ENCODE data around the gene CTNNA3. TPM values are rescaled to one million over a fixed set of nuclear protein-coding genes. Genes with fewer than 3 reads are reported as not detected.
"Not testable (repeated sequence)": the region's sequence is repeated elsewhere in the genome, so short reads cannot be mapped to it uniquely, and the experiment has no call there.

CTNNA3 gene
- total and polyA plus RNA-seq, 7 donors, result 0.85 to 66.2 (median 28.1) TPM

DNA sequence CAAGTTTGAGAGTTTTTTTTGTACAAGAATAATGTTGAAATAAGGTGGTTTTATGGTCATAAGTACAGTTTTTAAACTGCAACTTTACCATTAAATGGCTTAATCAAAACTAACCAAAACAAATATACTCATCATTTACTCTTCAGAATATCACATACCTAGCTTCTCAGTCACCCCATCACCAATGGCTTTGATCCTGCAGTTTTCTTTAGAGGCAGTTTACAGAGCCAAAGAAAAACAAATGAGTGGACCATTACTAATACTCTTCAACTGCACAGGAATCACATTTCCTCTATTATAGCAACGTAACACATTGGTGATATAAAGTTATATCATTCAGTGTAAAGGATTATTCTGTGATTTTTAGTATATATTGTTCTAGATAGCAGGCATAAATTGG, 1346.3 kb downstream of the CTNNA3 start:
- intact Hi-C loops (cut with DNase I), result no loop called here
- Histone ChIP-seq H3K27me3 (ENCODE audit: insufficient read depth in 3 of 3, low read length in 2 of 3) (no peaks in the 10 kb centered on the region), H3K36me3 (ENCODE audit: insufficient read depth in 1 of 2, low read depth in 1 of 2) (no peaks in the 10 kb centered on the region), H3K9me3 (no peaks in the 10 kb centered on the region), H3K4me1 (no peaks in the 10 kb centered on the region), H3K27ac (no peak overlapping the region), H3K4me3 (no peak overlapping the region)
- DNase-seq (no peak), ATAC-seq (no peak)
- TF ChIP-seq, protein P1, sequence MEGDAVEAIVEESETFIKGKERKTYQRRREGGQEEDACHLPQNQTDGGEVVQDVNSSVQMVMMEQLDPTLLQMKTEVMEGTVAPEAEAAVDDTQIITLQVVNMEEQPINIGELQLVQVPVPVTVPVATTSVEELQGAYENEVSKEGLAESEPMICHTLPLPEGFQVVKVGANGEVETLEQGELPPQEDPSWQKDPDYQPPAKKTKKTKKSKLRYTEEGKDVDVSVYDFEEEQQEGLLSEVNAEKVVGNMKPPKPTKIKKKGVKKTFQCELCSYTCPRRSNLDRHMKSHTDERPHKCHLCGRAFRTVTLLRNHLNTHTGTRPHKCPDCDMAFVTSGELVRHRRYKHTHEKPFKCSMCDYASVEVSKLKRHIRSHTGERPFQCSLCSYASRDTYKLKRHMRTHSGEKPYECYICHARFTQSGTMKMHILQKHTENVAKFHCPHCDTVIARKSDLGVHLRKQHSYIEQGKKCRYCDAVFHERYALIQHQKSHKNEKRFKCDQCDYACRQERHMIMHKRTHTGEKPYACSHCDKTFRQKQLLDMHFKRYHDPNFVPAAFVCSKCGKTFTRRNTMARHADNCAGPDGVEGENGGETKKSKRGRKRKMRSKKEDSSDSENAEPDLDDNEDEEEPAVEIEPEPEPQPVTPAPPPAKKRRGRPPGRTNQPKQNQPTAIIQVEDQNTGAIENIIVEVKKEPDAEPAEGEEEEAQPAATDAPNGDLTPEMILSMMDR (IDR thresholded peaks at IDR 0.05), result no peak
- 65 to 78% (median 77%) methylated on average over 1 of the region's 1 CpG for WGBS, 3 donors

DNA sequence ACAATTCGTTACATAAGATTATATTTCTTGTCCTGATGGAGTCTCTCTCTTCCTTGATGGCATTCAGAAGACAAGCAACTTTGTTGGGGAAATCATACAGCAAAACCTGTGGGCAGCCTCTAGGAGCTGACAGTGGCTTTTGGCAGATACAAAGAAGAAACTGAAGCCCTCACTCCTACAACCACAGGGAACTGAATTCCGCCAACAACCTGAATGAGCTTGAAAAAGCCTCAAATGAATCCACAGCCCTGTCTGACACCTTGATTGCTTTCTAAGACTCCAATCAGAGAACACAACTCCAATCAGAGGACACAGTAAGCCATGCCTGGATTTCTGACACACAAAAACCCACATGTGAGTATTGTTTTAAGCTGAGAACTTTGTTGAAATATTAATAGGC, 1346.9 kb downstream of the CTNNA3 start:
- Histone ChIP-seq H3K9me3 (no peaks in the 10 kb centered on the region), H3K27me3 (ENCODE audit: insufficient read depth in 3 of 3, low read length in 2 of 3) (no peaks in the 10 kb centered on the region), H3K4me1 (no peaks in the 10 kb centered on the region), H3K36me3 (ENCODE audit: insufficient read depth in 1 of 2, low read depth in 1 of 2) (no peaks in the 10 kb centered on the region), H3K27ac (no peak overlapping the region), H3K4me3 (no peak overlapping the region)
- WGBS, 3 donors, result 81 to 86% (median 85%) methylated on average over 2 of the region's 2 CpGs
- DNase-seq (no peak), ATAC-seq (no peak)
- intact Hi-C loops (cut with DNase I), result no loop called here
- TF ChIP-seq, protein P1 (IDR thresholded peaks at IDR 0.05), result no peak

DNA sequence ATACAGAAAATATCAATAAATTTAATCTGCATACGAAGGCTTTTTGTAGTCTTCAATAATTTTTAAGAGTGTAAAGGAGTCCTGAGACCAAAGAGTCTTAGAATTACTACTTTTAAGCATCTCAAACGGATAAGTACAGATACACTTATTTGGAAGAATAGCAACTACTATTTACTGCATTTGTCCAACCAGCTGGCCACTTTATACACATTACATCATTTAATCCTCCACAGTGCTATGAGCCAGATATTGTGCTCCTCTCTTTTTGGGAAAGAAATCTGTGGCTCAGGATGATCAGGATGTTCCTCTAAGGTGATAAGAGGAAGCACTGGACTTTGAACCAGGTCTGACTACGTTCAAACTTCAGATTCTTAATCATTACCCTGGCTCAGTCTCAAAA, 1358.8 kb downstream of the CTNNA3 start:
- Histone ChIP-seq H3K27ac (no peak overlapping the region), H3K4me3 (no peak overlapping the region), H3K9me3 (no peaks in the 10 kb centered on the region), H3K36me3 (ENCODE audit: insufficient read depth in 1 of 2, low read depth in 1 of 2) (no peaks in the 10 kb centered on the region), H3K27me3 (ENCODE audit: insufficient read depth in 3 of 3, low read length in 2 of 3) (no peaks in the 10 kb centered on the region), H3K4me1 (no peaks in the 10 kb centered on the region)
- no peak for ATAC-seq
- intact Hi-C loops (cut with DNase I), result no loop called here
- 46 to 51% (median 49%) methylated on average over 3 of the region's 3 CpGs for WGBS, 3 donors
- no peak for DNase-seq
- TF ChIP-seq, protein P1 (IDR thresholded peaks at IDR 0.05), result no peak

DNA sequence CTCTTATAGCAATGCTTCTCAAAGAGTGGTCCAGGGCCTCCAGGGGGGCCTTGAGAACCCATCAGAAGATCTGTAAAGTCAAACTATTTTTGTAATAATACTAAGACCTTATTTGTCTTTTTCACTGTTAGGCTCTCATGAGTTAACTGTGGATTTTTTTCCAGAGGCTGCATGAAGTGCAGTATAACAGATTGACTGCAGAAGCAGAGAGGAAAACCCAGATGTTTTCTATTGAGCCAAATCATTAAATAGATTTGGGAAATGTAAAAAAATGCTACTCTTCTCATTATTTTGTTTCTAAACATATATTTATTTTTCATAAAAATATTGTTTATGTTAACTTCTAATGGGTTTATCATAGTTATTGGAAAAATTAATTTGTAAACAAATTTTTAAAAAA, 1359.2 kb downstream of the CTNNA3 start:
- TF ChIP-seq, protein P1 (IDR thresholded peaks at IDR 0.05), result no peak
- ATAC-seq (no peak), DNase-seq (no peak)
- no peaks in the 10 kb centered on the region for H3K27me3 ChIP-seq (ENCODE audit: insufficient read depth in 3 of 3, low read length in 2 of 3)
- no peaks in the 10 kb centered on the region for H3K36me3 ChIP-seq (ENCODE audit: insufficient read depth in 1 of 2, low read depth in 1 of 2)
- H3K9me3 ChIP-seq, result no peaks in the 10 kb centered on the region
- no peak overlapping the region for H3K27ac ChIP-seq
- intact Hi-C loops (cut with DNase I), result no loop called here
- H3K4me3 ChIP-seq, result no peak overlapping the region
- no peaks in the 10 kb centered on the region for H3K4me1 ChIP-seq

DNA sequence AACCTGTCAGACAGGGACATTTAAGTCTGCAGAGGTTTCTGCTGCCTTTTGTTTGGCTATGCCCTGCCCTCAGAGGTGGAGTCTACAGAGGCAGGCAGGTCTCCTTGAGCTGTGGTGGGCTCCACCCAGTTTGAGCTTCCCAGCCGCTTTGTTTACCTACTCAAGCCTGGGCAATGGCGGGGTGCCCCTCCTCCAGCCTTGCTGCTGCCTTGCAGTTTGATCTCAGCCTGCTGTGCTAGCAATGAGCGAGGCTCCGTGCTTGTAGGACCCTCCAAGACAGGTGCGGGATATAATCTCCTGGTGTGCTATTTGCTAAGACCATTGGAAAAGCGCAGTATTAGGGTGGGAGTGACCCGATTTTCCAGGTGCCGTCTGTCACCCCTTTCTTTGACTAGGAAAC, 1360.2 kb downstream of the CTNNA3 start:
- H3K4me1 ChIP-seq; intact Hi-C loops (cut with DNase I); H3K27me3 ChIP-seq (ENCODE audit: insufficient read depth in 3 of 3, low read length in 2 of 3); H3K27ac ChIP-seq; H3K4me3 ChIP-seq; ATAC-seq; DNase-seq; H3K9me3 ChIP-seq; H3K36me3 ChIP-seq (ENCODE audit: insufficient read depth in 1 of 2, low read depth in 1 of 2): not testable (repeated sequence)
- 91 to 97% (median 96%) methylated on average over 8 of the region's 8 CpGs for WGBS, 3 donors

Measured in psoas muscle (tissue), 8 donors.